ENCODE results near the gene STAP2. TPM values are rescaled to one million over a fixed set of nuclear protein-coding genes. Genes with fewer than 3 reads are reported as not detected.

Gene STAP2
- total RNA-seq (2022; extraction: Qiagen RNA extraction; ENCODE audit: low read depth): not detected in 5 replicates

GRCh38 chr19:4338441-4339355, at the start of gene STAP2:
Gene STAP2 (minus strand): TSS chr19:4338827. CDS start chr19:4338753, 74 bp downstream.

GRCh38 chr19:4343370-4344307, 5.0 kb upstream of the STAP2 start, which contains the start of gene MPND:
Gene MPND (plus strand): TSS chr19:4343562. CDS start chr19:4343594, 32 bp downstream.

GRCh38 chr19:4304538-4305256, 33.9 kb downstream of the STAP2 start, which contains the start of gene FSD1:
Gene FSD1 (plus strand): TSS chr19:4304598. CDS start chr19:4304747, 149 bp downstream.

GRCh38 chr19:4302243-4302640, 36.4 kb downstream of the STAP2 start, which contains the start of gene TMIGD2:
Gene TMIGD2 (minus strand): TSS chr19:4302389. CDS start chr19:4302385, 4 bp downstream.

GRCh38 chr19:4278419-4279266, 60.0 kb downstream of the STAP2 start, which contains the start of gene SHD:
Gene SHD (plus strand): TSS chr19:4279266. CDS start chr19:4280064, 798 bp downstream.

Other genes starting within 250 kb of the STAP2 start
- gene MAP2K2, start 214.7 kb downstream of the STAP2 start, total RNA-seq (2022; extraction: Qiagen RNA extraction; ENCODE audit: low read depth): 100 to 148 TPM (median 145 TPM) in 5 replicates
- gene CREB3L3, start 185.2 kb downstream of the STAP2 start, total RNA-seq (2022; extraction: Qiagen RNA extraction; ENCODE audit: low read depth): 0.10 to 0.22 TPM (median 0.13 TPM) in 4 of 5 replicates, not detected in the other
- 18.1 to 34.0 TPM (median 31.4 TPM) in 5 replicates for gene SIRT6, start 156.3 kb downstream of the STAP2 start, total RNA-seq (2022; extraction: Qiagen RNA extraction; ENCODE audit: low read depth)
- gene ANKRD24, start 156.1 kb downstream of the STAP2 start, total RNA-seq (2022; extraction: Qiagen RNA extraction; ENCODE audit: low read depth): 0.12 to 0.39 TPM (median 0.17 TPM) in 5 replicates
- gene EBI3, start 109.3 kb downstream of the STAP2 start, total RNA-seq (2022; extraction: Qiagen RNA extraction; ENCODE audit: low read depth): 1.7 to 4.1 TPM (median 3.1 TPM) in 5 replicates
- 18.6 to 23.3 TPM (median 20.7 TPM) in 5 replicates for gene YJU2, start 91.7 kb downstream of the STAP2 start, total RNA-seq (2022; extraction: Qiagen RNA extraction; ENCODE audit: low read depth)
- gene SHD, start 59.6 kb downstream of the STAP2 start, total RNA-seq (2022; extraction: Qiagen RNA extraction; ENCODE audit: low read depth): not detected in 5 replicates
- gene TMIGD2, start 36.4 kb downstream of the STAP2 start, total RNA-seq (2022; extraction: Qiagen RNA extraction; ENCODE audit: low read depth): not detected in 5 replicates
- gene FSD1, start 34.2 kb downstream of the STAP2 start, total RNA-seq (2022; extraction: Qiagen RNA extraction; ENCODE audit: low read depth): 7.4 to 9.0 TPM (median 8.4 TPM) in 5 replicates
- 5.8 to 14.0 TPM (median 10.1 TPM) in 5 replicates for gene MPND, start 4.7 kb upstream of the STAP2 start, total RNA-seq (2022; extraction: Qiagen RNA extraction; ENCODE audit: low read depth)
- 45.3 to 64.3 TPM (median 56.8 TPM) in 5 replicates for gene SH3GL1, start 61.7 kb upstream of the STAP2 start, total RNA-seq (2022; extraction: Qiagen RNA extraction; ENCODE audit: low read depth)
- gene CHAF1A, start 63.8 kb upstream of the STAP2 start, total RNA-seq (2022; extraction: Qiagen RNA extraction; ENCODE audit: low read depth): 22.4 to 26.3 TPM (median 23.7 TPM) in 5 replicates
- gene UBXN6, start 119.0 kb upstream of the STAP2 start, total RNA-seq (2022; extraction: Qiagen RNA extraction; ENCODE audit: low read depth): 38.4 to 69.4 TPM (median 54.4 TPM) in 5 replicates
- 25.1 to 30.9 TPM (median 29.4 TPM) in 5 replicates for gene HDGFL2, start 133.5 kb upstream of the STAP2 start, total RNA-seq (2022; extraction: Qiagen RNA extraction; ENCODE audit: low read depth)
- gene PLIN4, start 179.7 kb upstream of the STAP2 start, total RNA-seq (2022; extraction: Qiagen RNA extraction; ENCODE audit: low read depth): 0.42 to 0.61 TPM (median 0.51 TPM) in 5 replicates
- 0.06 to 0.22 TPM (median 0.09 TPM) in 3 of 5 replicates, not detected in the others for gene PLIN5, start 196.4 kb upstream of the STAP2 start, total RNA-seq (2022; extraction: Qiagen RNA extraction; ENCODE audit: low read depth)
- gene LRG1, start 201.2 kb upstream of the STAP2 start, total RNA-seq (2022; extraction: Qiagen RNA extraction; ENCODE audit: low read depth): 0.02 to 0.14 TPM (median 0.12 TPM) in 4 of 5 replicates, not detected in the other
- 4.3 to 6.9 TPM (median 6.1 TPM) in 5 replicates for gene SEMA6B, start 220.9 kb upstream of the STAP2 start, total RNA-seq (2022; extraction: Qiagen RNA extraction; ENCODE audit: low read depth)